H7 (cell line): ENCODE measurements around the gene GTF2E1. TPM values are rescaled to one million over a fixed set of nuclear protein-coding genes. Genes with fewer than 3 reads are reported as not detected.
A peak's percentile ranks its signal among the peaks of the same experiment; 100 is the strongest.
"Not testable (repeated sequence)": the region's sequence is repeated elsewhere in the genome, so short reads cannot be mapped to it uniquely, and the experiment has no call there.

Source experiments
- DNase-seq: peaks from one replicate; pipeline ENCODE4 v3.0.0; 2012
- H3K27me3 ChIP-seq: 2 replicates; pipeline ENCODE4 v1.6.0; 2011; ENCODE audit warnings: mild to moderate bottlenecking, low read length; ENCODE audit not compliant: control insufficient read depth, insufficient read depth
- H3K36me3 ChIP-seq: replicated peaks from 2 replicates; pipeline ENCODE4 v1.5.1; 2011; ENCODE audit warnings: low read length; ENCODE audit not compliant: control insufficient read depth, insufficient read depth
- H3K4me3 ChIP-seq: 2 replicates; pipeline ENCODE4 v1.5.1; 2011; ENCODE audit warnings: low read depth, mild to moderate bottlenecking, control low read depth, low read length, moderate library complexity; ENCODE audit not compliant: insufficient read depth
- total RNA-seq: library from RNA; depleted of rRNA; stranded (reverse); fragments of >200 nt; shearing (Covaris generic); gene quantifications from 2 replicates; pipeline ENCODE4 v1.2.3, GENCODE V29; 2014; rRNA removed

Gene GTF2E1
- total RNA-seq = 65.2 and 69.1 TPM in 2 replicates

- peak within 1 kb of the TSS; percentile 83 for H3K4me3 ChIP-seq
- H3K36me3 ChIP-seq = no peaks in the 10 kb centered on the region
- no peaks in the 10 kb centered on the region for H3K27me3 ChIP-seq
- peak; percentile 92 for DNase-seq
These were observed at the start of gene GTF2E1, which contains the start of gene RABL3 for GRCh38 chr3:120742198-120742848. TSS of gene GTF2E1 (plus strand) at chr3:120742744. CDS start at chr3:120750553, 7,809 bp downstream. TSS of gene RABL3 (minus strand) at chr3:120742516. CDS start at chr3:120742507, 9 bp downstream.

GRCh38 chr3:120693439-120694171, 48.9 kb upstream of the GTF2E1 start:
- Histone ChIP-seq H3K27me3 (no peaks in the 10 kb centered on the region), H3K4me3 (no peak overlapping the region), H3K36me3 (no peaks in the 10 kb centered on the region)
- DNase-seq = no peak

GRCh38 chr3:120699333-120699732, 43.2 kb upstream of the GTF2E1 start:
- no peaks in the 10 kb centered on the region for H3K36me3 ChIP-seq
- no peak overlapping the region for H3K4me3 ChIP-seq
- H3K27me3 ChIP-seq = no peaks in the 10 kb centered on the region
- DNase-seq = no peak

- Histone ChIP-seq H3K27me3 (no peaks in the 10 kb centered on the region), H3K36me3 (no peaks in the 10 kb centered on the region), H3K4me3 (no peak overlapping the region)
- DNase-seq = no peak
These were observed 36.5 kb upstream of the GTF2E1 start for GRCh38 chr3:120705884-120706582.

GRCh38 chr3:120706950-120707349, 35.6 kb upstream of the GTF2E1 start:
- Histone ChIP-seq H3K27me3 (no peaks in the 10 kb centered on the region), H3K4me3 (no peak overlapping the region), H3K36me3 (no peaks in the 10 kb centered on the region)
- no peak for DNase-seq

GRCh38 chr3:120708408-120708807, 34.1 kb upstream of the GTF2E1 start:
- no peaks in the 10 kb centered on the region for H3K27me3 ChIP-seq
- no peaks in the 10 kb centered on the region for H3K36me3 ChIP-seq
- H3K4me3 ChIP-seq = no peak overlapping the region
- DNase-seq = no peak

- Histone ChIP-seq H3K4me3 (no peak overlapping the region), H3K27me3 (no peaks in the 10 kb centered on the region), H3K36me3 (no peaks in the 10 kb centered on the region)
- no peak for DNase-seq
These were observed 32.2 kb upstream of the GTF2E1 start for GRCh38 chr3:120710369-120710768.

- Histone ChIP-seq H3K36me3 (no peaks in the 10 kb centered on the region), H3K4me3 (no peak overlapping the region), H3K27me3 (no peaks in the 10 kb centered on the region)
- no peak for DNase-seq
These were observed 29.3 kb upstream of the GTF2E1 start for GRCh38 chr3:120713262-120713661.

- peak overlapping the region; percentile 53 for H3K4me3 ChIP-seq
- H3K36me3 ChIP-seq, DNase-seq, H3K27me3 ChIP-seq: not testable (repeated sequence)
These were observed 23.2 kb upstream of the GTF2E1 start for GRCh38 chr3:120719167-120719834.

- Histone ChIP-seq H3K36me3 (no peaks in the 10 kb centered on the region), H3K4me3 (no peak overlapping the region), H3K27me3 (no peaks in the 10 kb centered on the region)
- DNase-seq = no peak
These were observed 15.8 kb upstream of the GTF2E1 start for GRCh38 chr3:120726791-120727190.

- DNase-seq = peak; percentile 14
- H3K27me3 ChIP-seq = no peaks in the 10 kb centered on the region
- H3K4me3 ChIP-seq = no peak overlapping the region
- H3K36me3 ChIP-seq = no peaks in the 10 kb centered on the region
These were observed 11.7 kb upstream of the GTF2E1 start for GRCh38 chr3:120730576-120731542.

GRCh38 chr3:120738006-120738405, 4.5 kb upstream of the GTF2E1 start:
- H3K4me3 ChIP-seq, H3K27me3 ChIP-seq, H3K36me3 ChIP-seq, DNase-seq: not testable (repeated sequence)

GRCh38 chr3:120741320-120741719, 1.2 kb upstream of the GTF2E1 start:
- DNase-seq = no peak
- no peak overlapping the region for H3K4me3 ChIP-seq
- no peaks in the 10 kb centered on the region for H3K27me3 ChIP-seq
- H3K36me3 ChIP-seq = no peaks in the 10 kb centered on the region
